ENCODE data around the gene PKP3.
A peak's percentile ranks its signal among the peaks of the same experiment; 100 is the strongest.

DNA sequence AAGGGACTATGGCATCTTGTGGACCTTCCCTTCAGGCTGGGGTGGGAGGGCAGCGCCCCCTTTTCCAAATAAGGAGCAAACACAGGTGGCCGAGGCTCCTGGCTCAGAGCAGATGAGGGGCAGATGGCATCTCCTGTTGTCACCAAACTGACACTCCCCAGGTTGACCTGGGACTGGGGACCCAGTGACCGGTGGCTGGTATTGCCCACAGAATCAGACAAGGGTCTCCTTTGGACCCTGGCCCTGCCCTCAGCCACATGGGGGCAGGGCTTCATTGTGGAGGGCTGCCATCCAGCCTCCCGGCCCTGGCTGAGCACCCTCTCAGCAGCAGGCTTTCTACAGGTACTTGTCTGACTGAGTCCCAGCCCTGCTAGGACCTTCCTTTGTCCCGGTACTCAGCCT, 21.6 kb downstream of the PKP3 start:
- TF ChIP-seq, protein P1, sequence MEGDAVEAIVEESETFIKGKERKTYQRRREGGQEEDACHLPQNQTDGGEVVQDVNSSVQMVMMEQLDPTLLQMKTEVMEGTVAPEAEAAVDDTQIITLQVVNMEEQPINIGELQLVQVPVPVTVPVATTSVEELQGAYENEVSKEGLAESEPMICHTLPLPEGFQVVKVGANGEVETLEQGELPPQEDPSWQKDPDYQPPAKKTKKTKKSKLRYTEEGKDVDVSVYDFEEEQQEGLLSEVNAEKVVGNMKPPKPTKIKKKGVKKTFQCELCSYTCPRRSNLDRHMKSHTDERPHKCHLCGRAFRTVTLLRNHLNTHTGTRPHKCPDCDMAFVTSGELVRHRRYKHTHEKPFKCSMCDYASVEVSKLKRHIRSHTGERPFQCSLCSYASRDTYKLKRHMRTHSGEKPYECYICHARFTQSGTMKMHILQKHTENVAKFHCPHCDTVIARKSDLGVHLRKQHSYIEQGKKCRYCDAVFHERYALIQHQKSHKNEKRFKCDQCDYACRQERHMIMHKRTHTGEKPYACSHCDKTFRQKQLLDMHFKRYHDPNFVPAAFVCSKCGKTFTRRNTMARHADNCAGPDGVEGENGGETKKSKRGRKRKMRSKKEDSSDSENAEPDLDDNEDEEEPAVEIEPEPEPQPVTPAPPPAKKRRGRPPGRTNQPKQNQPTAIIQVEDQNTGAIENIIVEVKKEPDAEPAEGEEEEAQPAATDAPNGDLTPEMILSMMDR (conservative IDR thresholded peaks at IDR 0.05; ENCODE audit: low read length) = peak; percentile 35
- TF ChIP-seq EZH2phosphoT487 (IDR thresholded peaks at IDR 0.05; ENCODE audit: borderline replicate concordance, low read depth, low read length) = no peak
